Measurements from ENCODE around the gene ST7.

The ST7 gene

DNA sequence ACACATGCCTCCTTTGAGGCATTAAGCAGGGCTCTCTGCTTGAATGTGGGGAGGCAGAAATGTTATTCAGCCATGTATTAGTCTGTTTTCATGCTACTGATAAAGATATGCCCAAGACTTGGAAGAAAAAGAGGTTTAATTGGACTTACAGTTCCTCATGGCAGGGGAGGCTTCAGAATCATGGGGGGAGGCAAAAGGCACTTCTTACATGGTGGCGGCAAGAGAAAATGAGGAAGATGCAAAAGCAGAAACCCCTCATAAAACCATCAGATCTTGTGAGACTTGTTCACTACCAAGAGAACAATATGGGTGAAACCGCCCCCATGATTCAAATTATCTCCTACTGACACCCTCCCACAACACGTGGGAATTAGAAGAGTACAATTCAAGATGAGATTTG is 37.9 kb downstream of the ST7 start:
- TF ChIP-seq, protein P1, sequence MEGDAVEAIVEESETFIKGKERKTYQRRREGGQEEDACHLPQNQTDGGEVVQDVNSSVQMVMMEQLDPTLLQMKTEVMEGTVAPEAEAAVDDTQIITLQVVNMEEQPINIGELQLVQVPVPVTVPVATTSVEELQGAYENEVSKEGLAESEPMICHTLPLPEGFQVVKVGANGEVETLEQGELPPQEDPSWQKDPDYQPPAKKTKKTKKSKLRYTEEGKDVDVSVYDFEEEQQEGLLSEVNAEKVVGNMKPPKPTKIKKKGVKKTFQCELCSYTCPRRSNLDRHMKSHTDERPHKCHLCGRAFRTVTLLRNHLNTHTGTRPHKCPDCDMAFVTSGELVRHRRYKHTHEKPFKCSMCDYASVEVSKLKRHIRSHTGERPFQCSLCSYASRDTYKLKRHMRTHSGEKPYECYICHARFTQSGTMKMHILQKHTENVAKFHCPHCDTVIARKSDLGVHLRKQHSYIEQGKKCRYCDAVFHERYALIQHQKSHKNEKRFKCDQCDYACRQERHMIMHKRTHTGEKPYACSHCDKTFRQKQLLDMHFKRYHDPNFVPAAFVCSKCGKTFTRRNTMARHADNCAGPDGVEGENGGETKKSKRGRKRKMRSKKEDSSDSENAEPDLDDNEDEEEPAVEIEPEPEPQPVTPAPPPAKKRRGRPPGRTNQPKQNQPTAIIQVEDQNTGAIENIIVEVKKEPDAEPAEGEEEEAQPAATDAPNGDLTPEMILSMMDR (IDR thresholded peaks at IDR 0.05; ENCODE audit: insufficient read depth, low read length, poor library complexity, severe bottlenecking): no peak
- Histone ChIP-seq H3K27me3 (replicated peaks; ENCODE audit: control insufficient read depth, insufficient read depth, low read length) (no peaks in the 10 kb centered on the region), H3K36me3 (ENCODE audit: control insufficient read depth, insufficient read depth, low read length) (no peaks in the 10 kb centered on the region), H3K4me3 (replicated peaks; ENCODE audit: low read depth, low read length) (no peak overlapping the region)
- DNase-seq (ENCODE audit: extremely low read depth, insufficient read length): no peak

DNA sequence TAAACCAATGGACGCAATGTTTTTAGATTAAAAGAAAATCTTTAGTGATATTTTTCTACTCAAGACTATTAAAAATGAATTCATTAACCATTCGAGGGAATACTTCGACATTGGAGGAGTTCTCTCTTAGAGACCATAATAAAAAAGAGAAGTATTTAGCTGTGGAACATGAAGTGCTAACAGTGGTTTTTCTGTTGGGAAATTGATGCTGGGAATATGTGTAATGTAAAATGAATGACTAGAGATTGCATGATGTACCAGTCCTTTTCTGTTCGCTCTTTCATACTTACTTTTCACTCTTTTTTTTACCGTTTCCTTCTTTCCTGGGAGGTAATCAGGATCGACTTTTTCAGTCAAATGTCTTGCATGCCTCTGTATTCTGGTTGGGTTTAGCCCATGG is 41.3 kb downstream of the ST7 start:
- H3K36me3 ChIP-seq (ENCODE audit: control insufficient read depth, insufficient read depth, low read length): no peaks in the 10 kb centered on the region
- no peaks in the 10 kb centered on the region for H3K27me3 ChIP-seq (replicated peaks; ENCODE audit: control insufficient read depth, insufficient read depth, low read length)
- TF ChIP-seq, protein P1 (IDR thresholded peaks at IDR 0.05; ENCODE audit: insufficient read depth, low read length, poor library complexity, severe bottlenecking): no peak
- H3K4me3 ChIP-seq (replicated peaks; ENCODE audit: low read depth, low read length): no peak overlapping the region
- DNase-seq (ENCODE audit: extremely low read depth, insufficient read length): no peak

GRCh38 chr7:116997972-116998371 is 44.7 kb downstream of the ST7 start:
- Histone ChIP-seq H3K36me3 (ENCODE audit: control insufficient read depth, insufficient read depth, low read length) (no peaks in the 10 kb centered on the region), H3K4me3 (replicated peaks; ENCODE audit: low read depth, low read length) (no peak overlapping the region), H3K27me3 (replicated peaks; ENCODE audit: control insufficient read depth, insufficient read depth, low read length) (no peaks in the 10 kb centered on the region)
- DNase-seq (ENCODE audit: extremely low read depth, insufficient read length): no peak
- TF ChIP-seq, protein P1 (IDR thresholded peaks at IDR 0.05; ENCODE audit: insufficient read depth, low read length, poor library complexity, severe bottlenecking): no peak

GRCh38 chr7:116998567-116999175 is 45.4 kb downstream of the ST7 start:
- Histone ChIP-seq H3K36me3 (ENCODE audit: control insufficient read depth, insufficient read depth, low read length) (no peaks in the 10 kb centered on the region), H3K27me3 (replicated peaks; ENCODE audit: control insufficient read depth, insufficient read depth, low read length) (no peaks in the 10 kb centered on the region), H3K4me3 (replicated peaks; ENCODE audit: low read depth, low read length) (no peak overlapping the region)
- TF ChIP-seq, protein P1 (IDR thresholded peaks at IDR 0.05; ENCODE audit: insufficient read depth, low read length, poor library complexity, severe bottlenecking): no peak
- no peak for DNase-seq (ENCODE audit: extremely low read depth, insufficient read length)

DNA sequence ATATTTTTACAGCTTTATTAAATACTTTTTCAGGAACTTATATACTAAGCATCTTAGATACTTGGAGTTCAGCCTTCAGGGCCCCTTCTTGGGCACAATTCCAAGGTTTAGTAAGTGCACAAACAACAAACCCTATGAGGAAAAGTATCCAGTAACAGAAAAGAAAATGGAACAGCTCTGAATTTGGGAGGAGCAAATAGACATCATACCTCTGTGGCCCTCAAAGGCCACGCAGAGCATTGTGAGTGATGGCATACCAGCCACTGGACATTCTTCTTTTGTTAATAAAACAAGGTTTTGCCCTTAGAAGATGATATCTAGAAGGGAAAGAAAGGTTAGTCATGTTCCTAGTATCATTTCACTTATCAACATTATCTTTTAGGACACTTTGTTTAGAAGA is 46.0 kb downstream of the ST7 start:
- no peak overlapping the region for H3K4me3 ChIP-seq (replicated peaks; ENCODE audit: low read depth, low read length)
- no peaks in the 10 kb centered on the region for H3K27me3 ChIP-seq (replicated peaks; ENCODE audit: control insufficient read depth, insufficient read depth, low read length)
- H3K36me3 ChIP-seq (ENCODE audit: control insufficient read depth, insufficient read depth, low read length): no peaks in the 10 kb centered on the region
- no peak for DNase-seq (ENCODE audit: extremely low read depth, insufficient read length)
- TF ChIP-seq, protein P1 (IDR thresholded peaks at IDR 0.05; ENCODE audit: insufficient read depth, low read length, poor library complexity, severe bottlenecking): no peak

DNA sequence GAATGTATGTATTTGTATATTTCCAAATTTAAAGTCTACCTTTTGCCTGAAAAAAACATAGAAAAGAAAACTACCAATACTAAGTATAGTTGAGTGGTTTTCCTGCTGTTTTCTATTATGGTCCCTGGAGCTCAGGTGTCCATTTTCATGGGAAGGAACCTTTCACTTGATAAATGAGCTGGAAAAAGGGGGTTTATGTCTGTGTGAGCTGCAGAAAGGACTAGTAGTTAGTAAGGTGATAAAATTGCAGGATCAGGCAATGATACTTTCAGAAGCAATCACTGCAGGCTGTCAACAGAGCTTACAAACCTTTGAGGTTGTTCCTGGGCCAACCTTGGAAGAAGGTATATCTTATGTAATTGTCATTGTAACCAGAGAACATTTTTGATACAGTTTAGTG is 48.0 kb downstream of the ST7 start:
- DNase-seq (ENCODE audit: extremely low read depth, insufficient read length): no peak
- Histone ChIP-seq H3K36me3 (ENCODE audit: control insufficient read depth, insufficient read depth, low read length) (no peaks in the 10 kb centered on the region), H3K27me3 (replicated peaks; ENCODE audit: control insufficient read depth, insufficient read depth, low read length) (no peaks in the 10 kb centered on the region), H3K4me3 (replicated peaks; ENCODE audit: low read depth, low read length) (no peak overlapping the region)
- TF ChIP-seq, protein P1 (IDR thresholded peaks at IDR 0.05; ENCODE audit: insufficient read depth, low read length, poor library complexity, severe bottlenecking): no peak
